ENCODE data around the gene YIPF3.

DNA sequence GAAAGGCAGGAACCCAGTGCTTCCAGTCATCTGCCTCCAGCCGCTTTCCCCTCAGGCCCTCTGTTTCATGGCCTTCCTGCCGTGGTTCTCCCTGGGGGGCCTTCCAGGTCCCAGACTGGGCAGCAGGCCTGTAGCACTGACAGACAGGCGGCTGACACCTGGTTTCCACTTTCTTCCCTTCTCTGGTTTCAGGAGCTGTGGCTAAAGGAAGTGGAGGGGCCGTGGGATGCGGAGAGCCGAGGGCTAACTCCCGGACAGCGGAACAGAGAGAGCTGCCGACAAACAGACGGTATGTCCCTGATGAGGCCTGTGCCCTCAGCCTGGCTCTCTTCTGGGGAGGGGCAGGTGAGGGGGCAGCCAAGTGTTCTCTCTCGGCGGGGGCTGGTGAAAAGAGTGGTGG, 19.0 kb downstream of the YIPF3 start:
- TF ChIP-seq ATF3 (CRISPR knock-in tag; conservative IDR thresholded peaks at IDR 0.05) (no peak), PREB (CRISPR knock-in tag; IDR thresholded peaks at IDR 0.05; ENCODE audit: borderline replicate concordance) (no peak), MXD4 (CRISPR knock-in tag; IDR thresholded peaks at IDR 0.05; ENCODE audit: borderline replicate concordance) (no peak), TEAD4 (CRISPR knock-in tag; IDR thresholded peaks at IDR 0.05) (no peak), ZNF263 (CRISPR knock-in tag; IDR thresholded peaks at IDR 0.05; ENCODE audit: low read depth) (no peak), MAX (CRISPR knock-in tag; IDR thresholded peaks at IDR 0.05) (no peak), SP1 (CRISPR knock-in tag; conservative IDR thresholded peaks at IDR 0.05) (no peak), ZNF232 (CRISPR knock-in tag; IDR thresholded peaks at IDR 0.05) (no peak)
- TF ChIP-seq, protein P1, sequence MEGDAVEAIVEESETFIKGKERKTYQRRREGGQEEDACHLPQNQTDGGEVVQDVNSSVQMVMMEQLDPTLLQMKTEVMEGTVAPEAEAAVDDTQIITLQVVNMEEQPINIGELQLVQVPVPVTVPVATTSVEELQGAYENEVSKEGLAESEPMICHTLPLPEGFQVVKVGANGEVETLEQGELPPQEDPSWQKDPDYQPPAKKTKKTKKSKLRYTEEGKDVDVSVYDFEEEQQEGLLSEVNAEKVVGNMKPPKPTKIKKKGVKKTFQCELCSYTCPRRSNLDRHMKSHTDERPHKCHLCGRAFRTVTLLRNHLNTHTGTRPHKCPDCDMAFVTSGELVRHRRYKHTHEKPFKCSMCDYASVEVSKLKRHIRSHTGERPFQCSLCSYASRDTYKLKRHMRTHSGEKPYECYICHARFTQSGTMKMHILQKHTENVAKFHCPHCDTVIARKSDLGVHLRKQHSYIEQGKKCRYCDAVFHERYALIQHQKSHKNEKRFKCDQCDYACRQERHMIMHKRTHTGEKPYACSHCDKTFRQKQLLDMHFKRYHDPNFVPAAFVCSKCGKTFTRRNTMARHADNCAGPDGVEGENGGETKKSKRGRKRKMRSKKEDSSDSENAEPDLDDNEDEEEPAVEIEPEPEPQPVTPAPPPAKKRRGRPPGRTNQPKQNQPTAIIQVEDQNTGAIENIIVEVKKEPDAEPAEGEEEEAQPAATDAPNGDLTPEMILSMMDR (IDR thresholded peaks at IDR 0.05) = no peak

All from WTC11 (cell line).